ENCODE data around the gene LSM8. TPM values are rescaled to one million over a fixed set of nuclear protein-coding genes. Genes with fewer than 3 reads are reported as not detected.

LSM8 gene
- total and polyA plus RNA-seq, 2 donors (not counting 1 experiment from before 2014, with no cell fraction given), result 64.3 to 65.2 TPM

- peak overlapping the region; percentile 98 for H3K27ac Mint-ChIP-seq
- H3K4me1 Mint-ChIP-seq, result peaks cover 50% of the 10 kb centered on the region
- peak overlapping the region; percentile 96 to 98 for H3K27ac ChIP-seq (ENCODE audit: low read length in 2 of 2)
- H3K27me3 Mint-ChIP-seq, result no peaks in the 10 kb centered on the region
- ChIA-PET CTCF (interaction anchor here (0.6 kb wide), 1 partner anchor 465 kb away, joined by 6 read pairs; no protein-coding TSS in a partner anchor), POLR2A (no interaction called here)
- peaks cover 43% of the 10 kb centered on the region for H3K79me2 ChIP-seq (ENCODE audit: control insufficient read depth, insufficient read depth, low read length)
- peaks cover 25 to 29% of the 10 kb centered on the region in 2 donors for H3K4me1 ChIP-seq (ENCODE audit: control insufficient read depth in 2 of 2, insufficient read depth in 2 of 2, low read length in 2 of 2)
- intact Hi-C loops (cut with micrococcal nuclease), result loop anchor here (2.0 kb wide), 1 partner anchor 1320 kb away; the partner anchor contains the start of gene CAPZA2
- TF ChIP-seq EZH2 (IDR thresholded peaks at IDR 0.05; ENCODE audit: borderline replicate concordance, insufficient read depth, low read depth, low read length, poor library complexity, severe bottlenecking) (no peak), CTCF (IDR thresholded peaks at IDR 0.05) (no peak)
- H3K4me3 ChIP-seq (ENCODE audit: control extremely low read depth in 1 of 5, extremely low read depth in 1 of 5, insufficient read depth in 1 of 5, low read depth in 2 of 5, low read length in 4 of 5), result peak overlapping the region; percentile 84 to 99 (median 88)
- H3K9me3 Mint-ChIP-seq (ENCODE audit: insufficient read depth), result no peaks in the 10 kb centered on the region
- peaks cover 5 to 6% of the 10 kb centered on the region in 2 experiments for H3K36me3 ChIP-seq (replicated peaks in 1 of 2; ENCODE audit: control extremely low read depth in 1 of 2, control insufficient read depth in 1 of 2, extremely low read depth in 1 of 2, insufficient read depth in 2 of 2, low read length in 1 of 2)
- no peak for DNase-seq
- no peak for ATAC-seq (ENCODE audit: low read depth)
- peak overlapping the region; percentile 80 for H3K4me2 ChIP-seq (replicated peaks; ENCODE audit: low read depth, low read length, poor library complexity, severe bottlenecking)
- 52% methylated on average over 3 of the region's 13 CpGs for WGBS (ENCODE audit: insufficient coverage)
- no peaks in the 10 kb centered on the region for H3K27me3 ChIP-seq (replicated peaks in 1 of 4; ENCODE audit: control extremely low read depth in 1 of 4, control insufficient read depth in 3 of 4, insufficient read depth in 4 of 4, low read length in 3 of 4)
- H3K4me3 Mint-ChIP-seq, result peak overlapping the region; percentile 94
- peak overlapping the region; percentile 96 for H3K9ac ChIP-seq (ENCODE audit: low read length)
- H2AFZ ChIP-seq (ENCODE audit: insufficient read depth, low read depth, low read length, poor library complexity, severe bottlenecking), result peak overlapping the region; percentile 81
- H3K9me3 ChIP-seq (ENCODE audit: control extremely low read depth in 1 of 3, control insufficient read depth in 2 of 3, insufficient read depth in 1 of 3, low read length in 2 of 3), result no peaks in the 10 kb centered on the region
- no peaks in the 10 kb centered on the region for H4K20me1 ChIP-seq (ENCODE audit: control insufficient read depth, insufficient read depth, low read length, poor library complexity, severe bottlenecking)
Measured at GRCh38 chr7:118182593-118183427, 1.2 kb upstream of the LSM8 start.

- H3K4me1 ChIP-seq (ENCODE audit: control insufficient read depth in 2 of 2, insufficient read depth in 2 of 2, low read length in 2 of 2), result peaks cover 25 to 29% of the 10 kb centered on the region in 2 donors
- H3K27ac ChIP-seq (ENCODE audit: low read length in 2 of 2), result peak overlapping the region; percentile 96 to 98
- H3K4me3 Mint-ChIP-seq, result peak overlapping the region; percentile 94
- H3K4me1 Mint-ChIP-seq, result peaks cover 50% of the 10 kb centered on the region
- intact Hi-C loops (cut with micrococcal nuclease), result loop anchor here (2.0 kb wide), 1 partner anchor 1321 kb away; the partner anchor contains the start of gene CAPZA2
- H3K9me3 Mint-ChIP-seq (ENCODE audit: insufficient read depth), result no peaks in the 10 kb centered on the region
- H4K20me1 ChIP-seq (ENCODE audit: control insufficient read depth, insufficient read depth, low read length, poor library complexity, severe bottlenecking), result no peaks in the 10 kb centered on the region
- no peaks in the 10 kb centered on the region for H3K9me3 ChIP-seq (ENCODE audit: control extremely low read depth in 1 of 3, control insufficient read depth in 2 of 3, insufficient read depth in 1 of 3, low read length in 2 of 3)
- ATAC-seq (ENCODE audit: low read depth) (peak; percentile 1), DNase-seq (no peak)
- H3K27me3 Mint-ChIP-seq, result no peaks in the 10 kb centered on the region
- peaks cover 9 to 11% of the 10 kb centered on the region in 2 experiments for H3K36me3 ChIP-seq (replicated peaks in 1 of 2; ENCODE audit: control extremely low read depth in 1 of 2, control insufficient read depth in 1 of 2, extremely low read depth in 1 of 2, insufficient read depth in 2 of 2, low read length in 1 of 2)
- ChIA-PET CTCF (no interaction called here), POLR2A (no interaction called here)
- TF ChIP-seq EZH2 (IDR thresholded peaks at IDR 0.05; ENCODE audit: borderline replicate concordance, insufficient read depth, low read depth, low read length, poor library complexity, severe bottlenecking) (no peak), CTCF (IDR thresholded peaks at IDR 0.05) (no peak)
- H2AFZ ChIP-seq (ENCODE audit: insufficient read depth, low read depth, low read length, poor library complexity, severe bottlenecking), result peak overlapping the region; percentile 81
- H3K79me2 ChIP-seq (ENCODE audit: control insufficient read depth, insufficient read depth, low read length), result peaks cover 43% of the 10 kb centered on the region
- H3K27me3 ChIP-seq (replicated peaks in 1 of 4; ENCODE audit: control extremely low read depth in 1 of 4, control insufficient read depth in 3 of 4, insufficient read depth in 4 of 4, low read length in 3 of 4), result no peaks in the 10 kb centered on the region
- peak overlapping the region; percentile 96 for H3K9ac ChIP-seq (ENCODE audit: low read length)
- WGBS (ENCODE audit: insufficient coverage), result under 1% methylated on average over 12 of the region's 15 CpGs
- H3K4me3 ChIP-seq (ENCODE audit: control extremely low read depth in 1 of 5, extremely low read depth in 1 of 5, insufficient read depth in 1 of 5, low read depth in 2 of 5, low read length in 4 of 5), result peak overlapping the region; percentile 84 to 99 (median 88)
- peak overlapping the region; percentile 80 for H3K4me2 ChIP-seq (replicated peaks; ENCODE audit: low read depth, low read length, poor library complexity, severe bottlenecking)
- H3K27ac Mint-ChIP-seq, result peak overlapping the region; percentile 98
Measured at GRCh38 chr7:118183428-118183785, 557 bp upstream of the LSM8 start.
